Muscle of leg (tissue), 11 donors: ENCODE measurements around the gene UFC1. TPM values are rescaled to one million over a fixed set of nuclear protein-coding genes. Genes with fewer than 3 reads are reported as not detected.
A peak's percentile ranks its signal among the peaks of the same experiment; 100 is the strongest.

Experiments
- DNase-seq: peaks from one replicate; pipeline ENCODE4 v3.0.0; 2013
- H3K27ac ChIP-seq: one replicate; pipeline ENCODE4 v1.5.1; 2013; ENCODE audit warnings: mild to moderate bottlenecking, low read length, control low read depth
- H3K27me3 ChIP-seq: one replicate; pipeline ENCODE4 v1.6.1; 2013; ENCODE audit warnings: low read length; ENCODE audit not compliant: control insufficient read depth, insufficient read depth
- H3K36me3 ChIP-seq: one replicate; pipeline ENCODE4 v1.6.1; 2013; ENCODE audit warnings: low read length; ENCODE audit not compliant: control insufficient read depth, insufficient read depth
- H3K4me1 ChIP-seq: one replicate; pipeline ENCODE4 v1.6.1; 2013; ENCODE audit warnings: low read length; ENCODE audit not compliant: control insufficient read depth, insufficient read depth
- H3K4me3 ChIP-seq: one replicate; pipeline ENCODE4 v1.5.1; 2013; ENCODE audit warnings: low read length, control low read depth
- H3K9me3 ChIP-seq: replicated peaks from 2 replicates; pipeline ENCODE4 v1.6.1; 2013; ENCODE audit warnings: low read depth, low read length; ENCODE audit not compliant: control insufficient read depth
- WGBS: methylation state at CpG from one replicate; pipeline ENCODE4 v1.1.5; 2013; ENCODE audit warnings: missing lambda C conversion rate; ENCODE audit not compliant: insufficient coverage; 5-methylcytosine and 5-hydroxymethylcytosine counted together
- polyA plus RNA-seq, 8 donors: library from polyadenylated mRNA; unstranded; fragments of 120-200 nt; gene quantifications; one replicate each; pipeline versions ENCODE4 v1.2.1 to v1.2.3, GENCODE V29; 2013; ENCODE audit warnings: inconsistent platforms in 1 of 8, low replicate concordance in 1 of 8; ENCODE audit not compliant: insufficient read length in 8 of 8, insufficient read depth in 1 of 8
- total RNA-seq: library from RNA; stranded (reverse); fragments of 120-200 nt; gene quantifications from one replicate; pipeline ENCODE4 v1.2.4, GENCODE V29; 2013

The UFC1 gene
- total and polyA plus RNA-seq, 9 donors = 79.8 to 132 (median 104) TPM

GRCh38 chr1:161159087-161159912 lies 5.5 kb downstream of the UFC1 start, which contains the start of gene USP21:
TSS of gene USP21 (plus strand) at chr1:161159500. CDS start at chr1:161160641, 1,141 bp downstream.
- 0% methylated on average over 47 of the region's 60 CpGs for WGBS
- Histone ChIP-seq H3K27ac (peak within 1 kb of the TSS; percentile 87), H3K27me3 (no peaks in the 10 kb centered on the region), H3K4me1 (peaks cover 25% of the 10 kb centered on the region), H3K4me3 (peak within 1 kb of the TSS; percentile 84), H3K9me3 (no peaks in the 10 kb centered on the region), H3K36me3 (peaks cover 58% of the 10 kb centered on the region)
- DNase-seq = peak; percentile 97

- no peak for DNase-seq
- H3K27ac ChIP-seq = peak overlapping the region; percentile 87
- no peaks in the 10 kb centered on the region for H3K9me3 ChIP-seq
- H3K4me3 ChIP-seq = peak overlapping the region; percentile 84
- peaks cover 64% of the 10 kb centered on the region for H3K36me3 ChIP-seq
- WGBS = no CpG with 5 or more reads among the region's 11 CpGs
- peaks cover 24% of the 10 kb centered on the region for H3K4me1 ChIP-seq
- no peaks in the 10 kb centered on the region for H3K27me3 ChIP-seq
These were observed 6.1 kb downstream of the UFC1 start for GRCh38 chr1:161159913-161160243.

GRCh38 chr1:161160671-161161145 lies 6.9 kb downstream of the UFC1 start:
- peaks cover 33% of the 10 kb centered on the region for H3K4me1 ChIP-seq
- H3K4me3 ChIP-seq = no peak overlapping the region
- no peaks in the 10 kb centered on the region for H3K9me3 ChIP-seq
- peaks cover 66% of the 10 kb centered on the region for H3K36me3 ChIP-seq
- no peaks in the 10 kb centered on the region for H3K27me3 ChIP-seq
- no peak for DNase-seq
- 93% methylated on average over 22 of the region's 22 CpGs for WGBS
- no peak overlapping the region for H3K27ac ChIP-seq

- Histone ChIP-seq H3K27ac (no peak overlapping the region), H3K36me3 (peaks cover 65% of the 10 kb centered on the region)
- 79% methylated on average over 4 of the region's 5 CpGs for WGBS
These were observed 7.9 kb downstream of the UFC1 start for GRCh38 chr1:161161652-161162051.

GRCh38 chr1:161162052-161162451 lies 8.3 kb downstream of the UFC1 start:
- Histone ChIP-seq H3K4me3 (no peak overlapping the region), H3K27ac (no peak overlapping the region), H3K9me3 (no peaks in the 10 kb centered on the region), H3K36me3 (peaks cover 61% of the 10 kb centered on the region), H3K27me3 (no peaks in the 10 kb centered on the region), H3K4me1 (peaks cover 39% of the 10 kb centered on the region)
- WGBS = 85% methylated on average over 4 of the region's 7 CpGs
- no peak for DNase-seq

More at GRCh38 chr1:161161652-161162051, 7.9 kb downstream of the UFC1 start:
- Histone ChIP-seq H3K27me3 (no peaks in the 10 kb centered on the region), H3K4me1 (peaks cover 35% of the 10 kb centered on the region), H3K9me3 (no peaks in the 10 kb centered on the region), H3K4me3 (no peak overlapping the region)
- DNase-seq = no peak

DNA sequence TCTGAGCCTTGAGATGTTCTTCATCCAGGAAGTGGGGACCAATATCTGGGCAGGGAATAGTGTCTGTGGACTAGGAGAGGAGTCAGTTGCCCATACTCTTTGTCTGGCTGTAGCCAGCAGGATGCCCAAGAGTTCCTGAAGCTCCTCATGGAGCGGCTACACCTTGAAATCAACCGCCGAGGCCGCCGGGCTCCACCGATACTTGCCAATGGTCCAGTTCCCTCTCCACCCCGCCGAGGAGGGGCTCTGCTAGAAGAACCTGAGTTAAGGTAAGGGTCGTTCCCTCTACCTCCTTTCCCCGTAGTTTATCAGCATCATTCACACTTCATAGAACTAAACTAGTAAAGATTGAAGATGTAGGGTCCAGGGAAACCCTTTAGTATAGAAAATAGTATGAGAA lies 9.0 kb downstream of the UFC1 start:
- Histone ChIP-seq H3K4me1 (peaks cover 44% of the 10 kb centered on the region), H3K4me3 (no peak overlapping the region), H3K27me3 (no peaks in the 10 kb centered on the region), H3K36me3 (peaks cover 55% of the 10 kb centered on the region), H3K27ac (no peak overlapping the region), H3K9me3 (no peaks in the 10 kb centered on the region)
- WGBS = 100% methylated on average over 1 of the region's 10 CpGs
- DNase-seq = no peak

DNA sequence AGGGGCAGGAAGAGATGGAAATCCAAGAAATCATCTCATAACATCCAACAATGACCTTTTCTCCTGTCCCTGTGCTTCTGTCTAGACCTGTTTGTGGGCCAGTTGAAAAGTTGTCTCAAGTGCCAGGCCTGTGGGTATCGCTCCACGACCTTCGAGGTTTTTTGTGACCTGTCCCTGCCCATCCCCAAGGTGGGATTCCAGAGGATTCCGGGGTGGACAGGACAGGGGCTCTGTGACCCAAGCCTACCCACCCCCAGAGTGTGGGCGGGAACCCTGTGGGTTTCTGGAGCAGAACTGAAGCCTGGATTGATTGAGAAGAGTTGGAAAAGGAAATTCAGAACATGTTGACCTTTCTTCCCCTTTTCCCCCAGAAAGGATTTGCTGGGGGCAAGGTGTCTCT lies 10.0 kb downstream of the UFC1 start:
- peaks cover 51% of the 10 kb centered on the region for H3K36me3 ChIP-seq
- H3K9me3 ChIP-seq = no peaks in the 10 kb centered on the region
- WGBS = 86% methylated on average over 3 of the region's 5 CpGs
- H3K27me3 ChIP-seq = no peaks in the 10 kb centered on the region
- peaks cover 40% of the 10 kb centered on the region for H3K4me1 ChIP-seq
- no peak for DNase-seq
- no peak overlapping the region for H3K4me3 ChIP-seq
- no peak overlapping the region for H3K27ac ChIP-seq

- Histone ChIP-seq H3K36me3 (peaks cover 58% of the 10 kb centered on the region), H3K9me3 (no peaks in the 10 kb centered on the region), H3K27ac (peak overlapping the region; percentile 92), H3K4me1 (peaks cover 34% of the 10 kb centered on the region), H3K4me3 (peak overlapping the region; percentile 78), H3K27me3 (no peaks in the 10 kb centered on the region)
- DNase-seq = no peak
- WGBS = 84% methylated on average over 7 of the region's 14 CpGs
These were observed 11.3 kb downstream of the UFC1 start for GRCh38 chr1:161164901-161165610.

DNA sequence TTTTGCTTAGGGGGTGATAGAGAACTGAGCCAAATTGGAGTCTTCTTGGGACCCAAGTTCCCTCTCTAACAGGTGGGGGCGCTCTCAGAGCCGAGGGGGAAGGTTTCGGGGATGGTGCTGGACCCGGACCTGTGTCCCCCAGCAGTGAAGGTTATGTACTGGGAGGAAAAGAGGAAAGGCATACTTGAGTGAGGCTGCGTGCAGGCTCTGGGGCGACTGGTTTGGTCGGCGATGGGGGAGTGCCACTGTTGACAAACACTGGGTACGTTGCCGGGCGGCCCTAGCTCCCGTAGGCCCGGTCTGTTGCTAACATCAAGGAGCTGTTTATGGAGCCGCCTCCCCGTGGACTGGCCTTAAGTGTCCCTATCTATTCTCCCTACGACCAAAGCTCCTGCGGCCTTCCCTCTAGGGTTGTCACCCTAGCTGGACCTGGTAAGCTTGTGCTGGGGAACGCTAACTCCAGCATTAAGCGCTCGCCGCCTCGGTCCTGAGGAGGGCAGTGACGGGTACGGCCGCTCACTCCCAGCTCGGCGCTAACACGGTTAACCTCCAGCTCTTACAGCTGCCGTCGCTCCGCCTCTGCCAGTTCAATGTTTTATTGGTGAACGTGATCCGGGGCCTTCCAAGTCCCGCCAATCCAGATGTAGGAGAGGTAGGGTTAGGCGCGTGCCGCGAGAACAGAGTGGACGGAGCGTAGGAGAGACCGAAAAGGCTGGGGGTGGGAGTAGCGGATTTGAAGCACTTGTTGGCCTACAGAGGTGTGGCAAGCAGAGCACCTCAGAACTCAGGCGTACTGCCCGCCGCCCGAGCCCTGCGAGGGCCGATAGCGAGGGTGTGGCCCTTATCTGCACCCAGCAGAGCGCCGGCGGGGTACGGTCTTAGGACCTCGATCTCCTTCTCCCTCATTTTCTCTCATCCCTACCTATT lies 12.2 kb downstream of the UFC1 start, which contains the start of gene PPOX:
TSS of gene PPOX (plus strand) at position 685 of the 927 bp plus-strand sequence. CDS start 422 bp downstream, outside the sequence.
- Histone ChIP-seq H3K27ac (peak within 1 kb of the TSS; percentile 92), H3K4me1 (peaks cover 25% of the 10 kb centered on the region), H3K9me3 (no peaks in the 10 kb centered on the region), H3K4me3 (peak within 1 kb of the TSS; percentile 78), H3K36me3 (peaks cover 61% of the 10 kb centered on the region), H3K27me3 (no peaks in the 10 kb centered on the region)
- 1% methylated on average over 43 of the region's 54 CpGs for WGBS
- DNase-seq = peak; percentile 100
